ENCODE data around the gene NEDD8.

Gene NEDD8

DNA sequence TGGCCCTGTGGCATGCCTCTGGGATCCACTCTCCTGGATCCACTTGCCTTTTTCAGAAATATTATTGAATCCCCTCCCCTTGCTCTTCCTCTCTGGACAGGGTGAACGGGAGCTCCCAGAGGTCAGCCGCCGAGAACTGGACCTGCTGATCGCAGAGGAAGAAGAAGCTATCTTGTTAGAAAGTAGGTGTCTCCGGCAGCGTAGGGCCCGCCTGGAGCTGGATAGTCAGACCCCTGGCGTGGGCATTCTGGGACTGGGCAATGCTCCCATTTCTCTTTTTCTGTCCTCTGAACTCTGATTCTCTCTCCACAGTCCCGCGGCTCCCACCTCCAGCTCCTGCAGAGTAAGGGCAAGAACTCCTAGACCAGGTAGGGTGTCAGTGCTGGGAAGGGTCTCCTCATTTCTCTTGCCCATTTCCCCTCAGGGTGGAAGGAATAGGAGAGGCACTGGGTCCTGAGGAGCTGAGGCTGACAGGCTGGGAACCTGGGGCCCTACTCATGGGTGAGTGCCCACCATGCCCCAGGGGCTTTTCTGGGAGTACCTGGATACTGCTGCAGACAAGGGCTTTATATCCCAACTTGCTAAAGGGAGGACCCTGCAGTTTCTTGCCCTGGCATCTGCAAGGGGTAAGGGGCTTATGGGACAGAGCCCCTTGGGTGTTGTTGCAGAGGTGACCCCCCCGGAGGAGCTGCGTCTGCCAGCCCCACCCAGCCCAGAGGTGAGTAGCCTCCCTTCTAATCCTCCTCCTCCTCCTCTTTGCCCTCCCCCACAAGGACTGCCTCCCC is 54.9 kb downstream of the NEDD8 start:
- no peak for DNase-seq

DNA sequence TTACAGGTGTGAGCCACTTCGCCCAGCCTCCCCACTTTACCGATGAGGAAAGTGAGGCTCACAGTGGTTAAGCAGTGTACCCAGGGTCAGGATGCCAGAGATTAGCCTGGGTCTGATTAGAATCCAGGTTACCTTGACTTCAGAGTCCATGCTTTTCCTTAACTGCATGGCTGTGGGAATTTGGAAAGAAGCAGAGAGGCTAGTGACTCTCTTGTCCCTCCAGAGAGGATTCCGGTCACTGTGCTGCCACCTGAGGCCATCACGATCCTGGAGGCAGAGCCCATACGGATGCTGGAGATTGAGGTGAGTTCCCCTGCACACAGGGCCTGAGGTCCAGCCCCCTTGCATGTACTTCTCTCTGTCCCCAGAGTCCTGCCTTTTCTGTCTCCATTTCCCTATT is 55.6 kb downstream of the NEDD8 start:
- DNase-seq: no peak

- DNase-seq: no peak
Measured at GRCh38 chr14:24172871-24173281, 59.3 kb downstream of the NEDD8 start.

- DNase-seq: no peak
Measured at GRCh38 chr14:24172261-24172860, 59.8 kb downstream of the NEDD8 start.

GRCh38 chr14:24171422-24172260 is 60.5 kb downstream of the NEDD8 start, which contains the start of gene REC8:
Gene REC8, plus strand, starts transcription at chr14:24172080. Its CDS starts 473 bp downstream, at chr14:24172553.
- no peak for DNase-seq

GRCh38 chr14:24167469-24168114 is 64.6 kb downstream of the NEDD8 start:
- peak; percentile 3 to 32 for DNase-seq
